HTR-8/SVneo (cell line): ENCODE data around the gene CST4.
"Not testable (repeated sequence)": the region's sequence is repeated elsewhere in the genome, so short reads cannot be mapped to it uniquely, and the experiment has no call there.

Experiments used
- DNase-seq: peaks from one replicate; pipeline ENCODE4 v3.0.0; 2011; ENCODE audit warnings: low spot score, mixed read lengths; ENCODE audit not compliant: insufficient read length
- FAIRE-seq: peaks from 2 replicates; lab custom pipeline; 2011; peaks lifted over from hg19 to GRCh38; lab: Jason Lieb, UNC

Gene CST4

DNA sequence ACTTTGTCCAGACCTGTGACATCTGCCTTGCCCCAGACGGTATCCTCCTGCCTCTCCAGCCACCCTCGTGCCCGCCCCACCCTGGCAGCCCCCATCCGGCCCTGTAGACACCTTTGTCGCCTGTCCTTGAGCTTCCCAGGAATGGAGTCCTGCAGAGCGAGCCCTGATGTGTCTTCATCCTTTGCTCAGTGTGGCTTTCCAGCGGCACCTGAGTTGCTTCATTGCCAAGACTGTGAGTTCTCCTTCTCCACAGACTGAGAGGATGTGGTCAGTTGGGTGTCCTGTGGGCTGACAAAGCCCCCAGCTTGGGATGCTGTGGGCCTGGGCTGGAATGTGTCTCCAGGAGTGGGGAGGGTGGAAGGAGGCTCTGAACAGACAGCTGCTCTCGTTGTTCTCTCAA lies 1.7 kb upstream of the CST4 start:
- FAIRE-seq (no peak), DNase-seq (no peak)

DNA sequence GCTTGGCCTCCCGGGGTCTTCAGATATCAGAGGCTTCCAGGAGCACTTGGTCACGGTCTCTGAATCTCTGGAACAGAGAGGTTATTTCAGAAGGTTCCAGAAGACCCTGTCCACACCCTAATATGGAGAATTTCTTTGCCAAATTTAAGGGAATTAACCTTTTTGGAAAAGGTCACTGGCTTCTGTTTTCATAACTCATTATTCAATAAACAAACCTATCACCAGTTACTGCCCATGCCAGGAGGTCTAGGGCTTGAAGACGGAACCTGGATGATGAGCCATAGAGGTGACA lies 507 bp upstream of the CST4 start:
- FAIRE-seq = no peak
- no peak for DNase-seq

DNA sequence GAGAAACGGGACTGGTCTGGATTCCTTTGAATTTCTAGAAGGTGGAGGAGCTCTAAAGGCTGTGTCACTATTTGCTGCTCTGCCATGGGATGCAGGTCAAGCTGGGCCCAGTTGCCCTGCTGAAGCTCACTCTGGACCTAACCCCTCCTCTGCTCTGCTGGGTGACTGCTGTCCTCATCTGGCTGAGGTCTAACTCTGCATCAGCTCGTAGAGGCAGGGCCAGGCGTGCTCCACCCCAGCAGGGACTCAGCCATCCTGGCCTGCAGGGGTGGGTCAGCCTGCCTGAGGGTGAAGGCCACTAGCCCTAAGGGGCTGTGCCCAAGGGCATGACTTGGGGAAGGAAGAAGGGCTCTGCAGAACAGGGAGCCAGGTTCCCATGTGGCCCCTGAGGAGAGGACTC lies 852 bp downstream of the CST4 start:
- no peak for DNase-seq
- FAIRE-seq = no peak

DNA sequence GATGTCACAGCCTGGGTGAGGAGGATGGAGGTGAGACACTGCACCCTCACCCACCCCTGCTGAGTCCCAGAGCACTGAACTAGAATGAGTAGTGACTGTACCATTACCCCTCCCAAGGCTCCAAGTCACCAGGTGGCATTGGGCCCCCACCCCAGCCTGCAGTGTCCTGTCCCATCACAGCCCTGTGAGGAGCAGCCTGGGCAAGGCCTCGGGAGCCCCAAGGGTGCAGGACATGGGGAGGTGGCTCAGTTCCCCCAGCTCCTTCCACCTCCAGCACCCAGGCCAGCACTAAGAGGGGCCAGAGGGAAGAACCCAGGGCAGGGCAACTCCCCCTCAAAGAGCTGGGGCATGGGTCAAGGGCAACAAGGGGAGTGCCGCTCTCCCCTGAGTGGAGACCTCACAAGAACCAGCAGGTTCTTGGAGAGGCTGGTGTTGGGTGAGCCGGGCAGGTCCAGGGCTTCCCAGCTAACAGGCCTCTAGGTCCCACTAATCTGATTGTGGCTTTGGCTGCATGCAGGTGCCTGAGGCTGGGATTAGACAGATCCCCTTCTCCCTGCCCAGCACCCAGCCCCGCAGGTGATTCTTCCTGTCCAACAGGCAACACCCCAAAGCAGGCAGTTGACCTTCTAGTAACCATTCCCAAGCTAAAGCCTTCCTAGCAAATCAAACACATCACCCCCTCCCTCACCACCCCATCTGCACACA lies 2.6 kb downstream of the CST4 start:
- no peak for DNase-seq
- FAIRE-seq = no peak

DNA sequence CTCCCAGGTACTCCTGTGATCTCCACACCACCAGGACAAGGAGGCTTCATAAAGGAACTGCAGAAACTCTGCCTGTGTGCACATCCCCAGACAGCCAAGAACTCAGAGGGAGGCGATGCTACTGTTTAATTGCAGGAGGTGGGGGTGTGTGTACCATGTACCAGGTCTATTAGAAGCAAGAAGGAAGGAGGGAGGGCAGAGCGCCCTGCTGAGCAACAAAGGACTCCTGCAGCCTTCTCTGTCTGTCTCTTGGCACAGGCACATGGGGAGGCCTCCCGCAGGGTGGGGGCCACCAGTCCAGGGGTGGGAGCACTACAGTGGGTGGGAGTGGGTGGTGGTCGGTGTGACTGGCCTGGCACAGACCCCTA lies 3.3 kb downstream of the CST4 start:
- not testable (repeated sequence) for DNase-seq, FAIRE-seq

DNA sequence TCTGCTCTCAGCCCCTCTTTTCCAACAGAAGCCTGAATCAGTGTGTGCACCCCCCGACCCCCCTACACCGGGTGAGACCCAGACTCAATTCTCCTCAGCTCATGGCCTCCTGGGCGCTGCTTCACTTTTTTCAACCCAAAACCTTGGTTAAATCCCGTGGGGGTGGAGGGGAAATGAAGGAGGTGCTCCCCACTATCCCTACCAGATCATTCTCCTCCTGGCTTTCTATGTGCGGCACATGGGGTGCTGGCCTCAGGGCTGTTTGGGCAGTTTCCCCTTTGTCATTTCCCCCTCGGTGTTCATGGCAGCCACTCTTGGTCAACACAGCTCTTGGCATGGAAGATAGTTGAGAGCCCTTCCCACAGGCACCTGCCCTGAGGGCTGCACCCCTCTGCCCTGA lies 4.6 kb downstream of the CST4 start:
- no peak for DNase-seq
- FAIRE-seq = no peak

DNA sequence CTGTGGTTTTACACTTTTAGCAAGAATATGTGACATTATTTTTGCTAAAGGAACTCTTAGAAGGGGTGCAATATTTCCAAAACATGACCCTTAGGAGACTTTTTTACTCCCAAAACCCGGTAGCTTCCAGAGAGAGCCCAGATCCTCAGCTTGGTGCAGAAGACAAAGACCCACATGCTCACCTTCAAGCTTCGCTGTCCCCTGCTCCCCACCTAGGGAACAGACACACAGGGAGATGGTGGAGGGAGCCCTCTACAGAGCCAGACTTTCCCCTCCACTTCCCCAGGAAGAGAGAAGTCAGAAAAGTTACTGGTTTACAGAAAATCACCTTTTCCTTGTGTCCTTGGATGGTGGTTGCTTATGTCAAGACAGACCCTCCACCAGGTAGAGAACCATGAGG lies 5.0 kb downstream of the CST4 start:
- no peak for DNase-seq
- FAIRE-seq = no peak

DNA sequence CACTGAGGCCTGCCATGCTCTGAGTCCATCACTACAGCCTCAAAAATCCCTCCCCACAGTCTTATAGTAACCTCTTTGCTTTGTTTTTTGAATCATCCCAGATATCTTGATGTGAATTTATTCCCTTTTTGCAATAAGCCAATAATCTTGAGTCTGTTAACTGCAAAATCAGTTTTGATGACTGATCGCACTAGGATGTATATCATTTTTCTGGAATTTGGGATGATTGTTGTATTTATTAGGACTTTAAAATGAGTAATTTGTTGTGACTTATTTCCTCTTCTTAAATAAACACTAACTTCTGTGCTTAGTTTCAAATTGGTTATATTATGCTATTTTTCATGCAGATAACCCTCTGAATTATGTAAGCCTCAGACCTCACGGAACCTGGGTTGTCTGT lies 5.6 kb downstream of the CST4 start:
- FAIRE-seq (no peak), DNase-seq (no peak)

DNA sequence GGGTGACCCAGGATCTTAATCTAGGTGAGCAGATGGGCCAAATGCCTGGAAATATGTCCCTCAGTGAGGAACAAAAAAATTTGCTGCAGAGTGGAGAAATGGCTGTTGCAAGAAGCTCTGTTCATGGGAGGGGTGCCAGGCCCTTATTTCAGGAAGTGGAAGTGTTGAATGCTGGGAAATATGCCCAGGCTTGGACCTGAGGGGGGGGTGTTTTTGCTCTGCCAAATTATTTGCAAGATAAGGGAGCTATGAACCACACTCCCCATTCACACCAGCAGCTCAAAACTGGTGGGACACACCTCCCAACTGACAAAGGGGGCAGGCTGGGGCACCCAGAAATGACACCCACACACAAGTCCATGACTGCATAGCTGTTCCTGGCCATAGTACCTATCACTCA lies 8.7 kb downstream of the CST4 start:
- FAIRE-seq (no peak), DNase-seq (no peak)

DNA sequence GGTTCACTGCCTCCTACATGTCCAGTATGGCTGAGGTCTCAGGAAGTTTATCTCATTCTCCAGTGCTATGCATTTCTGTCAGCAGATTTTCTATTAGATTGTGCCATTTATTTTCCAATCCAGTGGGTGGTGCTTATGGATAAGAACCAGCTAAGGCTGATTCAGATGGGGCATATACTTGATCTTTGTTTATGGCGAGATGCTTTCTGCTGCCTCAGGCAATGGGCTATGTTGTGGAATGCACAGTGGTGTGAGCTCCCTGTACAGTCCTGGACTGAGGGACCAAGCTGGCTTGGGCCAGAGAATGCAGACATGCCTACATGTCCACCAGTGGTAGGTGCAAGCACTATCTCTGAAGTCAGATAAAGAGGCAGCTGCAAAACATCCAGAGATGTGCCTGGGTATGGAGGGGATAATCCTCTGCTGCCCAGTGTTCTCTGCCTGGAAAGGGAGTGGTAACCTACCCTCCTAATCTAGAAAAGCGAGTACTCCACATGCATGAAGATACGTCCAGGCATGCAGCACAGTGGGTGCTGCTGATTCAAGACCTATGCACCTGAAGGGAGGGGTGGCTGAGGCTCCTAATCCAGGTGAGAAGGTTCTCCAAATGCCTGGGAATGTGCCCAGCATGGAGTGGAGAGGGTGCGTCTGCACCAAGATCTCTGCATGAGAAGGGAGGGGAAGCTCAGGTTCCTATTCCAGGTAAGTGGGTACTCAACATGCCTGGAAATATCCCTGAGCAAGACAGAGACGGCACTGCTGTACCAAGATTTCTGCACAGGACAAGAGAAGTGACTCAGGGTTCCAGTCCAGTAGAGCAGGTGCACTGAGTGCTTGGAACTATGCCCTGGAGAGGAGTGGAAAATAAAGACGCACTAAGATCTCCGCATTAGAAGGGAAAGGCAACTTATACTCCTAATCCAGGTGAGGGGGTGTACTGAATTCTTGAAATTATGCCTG lies 9.4 kb downstream of the CST4 start:
- FAIRE-seq = no peak
- DNase-seq = no peak

DNA sequence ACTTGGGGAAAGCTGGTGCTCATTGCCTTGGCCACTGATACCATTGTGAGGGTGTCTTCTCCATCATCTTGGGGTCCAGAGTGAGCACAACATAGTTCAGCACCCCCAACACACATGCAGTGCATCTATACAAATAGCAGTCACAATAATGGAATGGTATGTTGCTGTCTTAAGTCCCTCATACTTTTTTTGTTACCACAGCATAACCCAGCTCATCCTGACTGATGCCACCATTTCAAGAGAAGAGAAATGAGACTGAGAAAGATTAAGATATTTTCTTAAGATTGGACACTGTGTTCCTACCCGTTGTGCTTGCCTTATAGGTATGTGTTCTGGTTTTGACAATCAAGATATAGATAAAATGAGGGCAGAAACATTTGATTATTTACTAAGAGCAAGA lies 15.6 kb downstream of the CST4 start:
- no peak for DNase-seq
- FAIRE-seq = no peak

DNA sequence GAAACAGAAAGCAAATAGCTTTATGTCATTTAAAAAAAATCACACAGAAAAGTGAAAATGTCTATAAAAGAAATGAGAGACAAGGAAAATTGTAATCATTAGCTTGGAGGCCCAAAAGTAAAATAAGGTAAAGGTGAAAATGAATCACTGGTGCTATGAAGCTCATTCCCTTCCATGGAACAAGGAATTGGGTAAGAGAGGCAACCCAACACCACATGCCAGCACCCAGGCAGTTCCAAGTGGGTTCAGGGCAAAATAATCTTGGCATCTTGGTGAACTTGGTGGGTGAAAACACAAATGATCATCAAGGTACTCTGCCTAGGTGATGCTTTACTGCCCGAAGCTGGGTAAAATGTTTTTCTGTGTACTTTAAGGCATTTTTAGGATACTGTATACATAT lies 16.7 kb downstream of the CST4 start:
- DNase-seq = no peak
- FAIRE-seq = no peak

DNA sequence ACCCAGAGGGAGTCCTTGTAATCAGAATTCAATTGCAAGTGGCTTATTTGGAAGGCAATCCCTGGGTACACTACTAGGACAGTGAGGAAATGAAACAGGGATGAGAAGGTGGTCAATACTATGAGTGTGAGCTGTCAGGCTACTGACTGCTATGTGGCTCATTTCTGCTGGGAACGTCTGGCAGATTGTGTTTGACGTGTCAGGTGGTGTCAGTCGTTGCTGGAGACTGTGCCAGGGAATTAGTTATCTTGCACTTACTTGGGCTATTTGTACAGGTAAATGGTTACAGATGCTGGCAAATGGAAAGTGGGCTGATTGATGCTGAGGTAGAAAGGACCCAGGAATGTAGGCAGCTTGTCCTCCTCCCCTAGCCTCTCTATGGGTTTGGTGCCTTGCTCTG lies 17.4 kb downstream of the CST4 start:
- no peak for FAIRE-seq

DNA sequence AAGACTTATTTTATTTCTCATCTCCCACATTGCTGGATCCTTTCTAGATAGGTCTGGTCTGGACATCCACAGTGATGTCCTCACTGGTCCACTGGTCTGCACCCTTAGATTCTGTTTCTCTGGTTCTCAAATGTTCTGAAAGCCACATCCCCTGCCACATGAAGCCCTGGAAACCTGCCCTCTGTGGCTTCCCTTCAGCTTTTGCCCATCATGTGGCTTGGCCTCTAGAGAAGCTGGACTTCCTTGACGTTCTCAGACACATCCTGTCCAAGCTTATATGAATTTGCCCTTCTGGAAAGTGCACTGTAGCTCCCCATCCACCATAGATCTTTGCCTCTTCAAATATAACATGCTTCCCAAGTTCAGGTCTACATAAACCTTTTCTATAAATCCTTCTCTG lies 18.5 kb downstream of the CST4 start:
- FAIRE-seq (no peak), DNase-seq (no peak)

More for the DNA sequence above, 17.4 kb downstream of the CST4 start:
- no peak for DNase-seq

DNA sequence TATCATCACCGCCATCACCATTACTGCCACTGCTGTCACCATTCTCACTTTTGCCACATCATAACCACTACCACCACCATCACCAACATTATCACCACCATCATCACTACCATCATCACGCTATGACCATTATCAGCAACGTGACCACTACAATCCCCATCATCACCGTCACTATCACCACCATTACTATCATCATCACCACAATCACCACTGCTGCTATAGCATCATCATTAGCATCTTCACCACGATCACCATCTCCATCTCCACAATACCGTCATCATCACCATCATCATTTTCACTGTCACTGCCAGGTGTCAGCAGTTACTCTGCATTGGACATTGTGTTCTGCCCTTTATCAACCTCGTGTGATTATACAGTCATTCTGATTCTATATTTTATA lies 19.0 kb downstream of the CST4 start:
- FAIRE-seq (no peak), DNase-seq (no peak)

DNA sequence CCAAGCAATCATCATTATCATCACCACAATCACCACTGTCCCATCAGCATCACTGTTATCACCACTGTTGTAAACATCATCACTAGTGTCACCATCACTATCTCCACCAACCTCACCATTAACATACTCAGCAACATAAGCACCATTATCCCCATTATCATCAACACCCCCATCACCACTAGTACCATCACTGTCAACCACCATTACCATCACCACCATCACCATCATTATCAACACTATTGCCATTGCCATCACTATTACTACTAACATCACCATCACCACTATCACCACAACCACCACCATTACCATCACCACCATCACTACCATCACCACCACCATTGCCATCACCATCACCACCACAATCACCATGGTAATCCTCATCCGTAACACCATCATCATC lies 19.5 kb downstream of the CST4 start:
- DNase-seq = no peak
- FAIRE-seq = no peak

DNA sequence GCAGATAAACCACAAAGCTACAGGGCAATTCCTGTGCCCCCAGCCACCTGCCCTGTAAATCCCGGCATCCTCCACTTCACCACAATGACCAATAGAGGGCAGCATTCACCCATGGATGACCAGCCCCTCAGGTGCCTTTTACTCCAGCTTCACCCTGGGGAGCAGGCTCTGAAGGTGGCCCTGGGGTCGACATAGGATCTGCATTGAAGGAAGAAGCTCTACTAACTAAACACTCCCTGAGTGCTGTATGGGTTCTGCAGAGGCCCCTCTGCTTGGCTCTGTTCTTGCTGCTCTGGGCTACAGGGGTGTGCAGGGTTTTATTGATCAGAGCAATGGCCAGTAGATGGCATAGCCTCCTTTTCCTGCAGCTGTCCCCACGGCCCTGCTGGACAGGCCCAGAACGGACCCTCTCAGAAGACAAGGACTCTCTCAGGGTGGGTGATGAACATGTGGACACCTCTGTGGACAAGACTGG lies 20.3 kb downstream of the CST4 start:
- DNase-seq (peak; percentile 59), FAIRE-seq (no peak)

DNA sequence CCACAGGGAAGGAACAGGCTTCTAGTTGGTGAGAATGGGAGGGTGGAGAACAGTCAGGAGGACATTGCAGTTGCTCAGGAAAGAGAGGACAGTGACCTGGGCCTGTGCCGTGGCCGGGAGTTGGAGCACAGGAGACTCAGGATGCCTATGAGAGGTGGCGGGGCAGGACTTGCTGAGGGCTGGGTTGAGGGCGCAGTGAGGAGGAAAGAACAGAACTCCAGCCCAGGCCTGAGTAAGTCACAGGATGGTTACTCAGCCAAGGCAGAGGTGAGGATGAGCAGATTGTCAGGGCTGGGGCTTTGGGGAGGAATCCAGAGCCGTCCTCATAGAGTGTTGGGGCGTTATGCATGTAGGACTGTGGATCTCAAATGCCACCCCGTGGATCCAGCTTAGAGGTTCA lies 21.2 kb downstream of the CST4 start:
- FAIRE-seq (no peak), DNase-seq (no peak)

DNA sequence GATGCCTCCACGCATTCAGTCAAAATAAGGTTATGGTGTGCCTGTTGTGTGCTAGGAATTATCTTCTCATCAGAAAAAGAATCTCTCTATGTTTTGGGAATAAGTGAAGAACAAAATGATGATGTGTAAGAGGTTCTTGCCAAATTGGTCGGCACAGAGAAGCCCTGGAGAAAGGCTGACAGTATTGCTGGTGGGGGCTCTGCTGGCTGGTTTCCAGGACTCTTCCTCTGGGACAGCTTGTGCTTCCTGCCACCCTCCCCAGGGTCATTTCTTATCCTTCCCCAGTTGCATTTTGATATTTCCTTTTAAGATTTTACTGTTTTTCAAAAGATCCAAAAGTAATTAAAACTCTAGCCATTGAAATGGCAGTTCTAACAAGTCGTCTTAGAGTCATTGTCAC lies 22.1 kb downstream of the CST4 start:
- FAIRE-seq = no peak
- DNase-seq = no peak

DNA sequence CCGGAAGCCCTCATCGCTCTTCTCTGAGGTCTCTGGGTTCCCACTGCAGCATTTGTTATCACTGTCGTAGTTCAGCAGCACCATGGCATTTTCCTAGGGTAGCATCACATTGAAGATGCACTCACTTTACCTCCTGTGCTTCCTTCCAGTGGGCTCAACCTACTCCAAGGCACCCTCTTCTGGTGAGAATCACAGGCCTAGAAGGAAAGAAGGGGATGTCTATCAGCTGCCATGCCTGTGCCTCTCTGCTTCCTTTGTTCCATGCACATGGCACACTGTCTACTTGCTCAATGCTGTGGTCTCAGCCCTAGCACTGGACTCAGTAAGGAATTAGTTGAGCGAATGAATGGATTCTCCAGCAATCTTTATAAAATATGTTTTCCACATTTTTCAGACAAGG lies 22.6 kb downstream of the CST4 start:
- FAIRE-seq (no peak), DNase-seq (no peak)

DNA sequence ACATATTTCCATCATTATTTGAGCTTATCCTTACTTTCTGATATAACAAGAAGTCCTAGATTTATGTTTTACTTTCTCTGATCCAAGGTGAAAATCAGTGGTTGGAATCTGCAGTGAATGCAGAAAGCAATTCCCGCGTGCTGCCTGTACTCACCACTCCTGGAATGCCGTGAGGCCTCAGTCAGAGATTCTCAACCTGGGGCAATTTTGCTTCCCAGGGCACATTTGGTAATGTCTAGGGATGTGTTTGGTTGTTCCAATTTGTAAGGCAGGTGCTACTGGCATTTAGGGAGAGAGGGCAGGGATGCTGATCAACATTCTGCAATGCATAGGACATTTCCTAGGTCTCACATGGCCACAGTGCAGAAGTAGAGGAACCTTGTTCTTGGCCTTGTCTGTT lies 23.9 kb downstream of the CST4 start:
- FAIRE-seq (no peak), DNase-seq (no peak)

DNA sequence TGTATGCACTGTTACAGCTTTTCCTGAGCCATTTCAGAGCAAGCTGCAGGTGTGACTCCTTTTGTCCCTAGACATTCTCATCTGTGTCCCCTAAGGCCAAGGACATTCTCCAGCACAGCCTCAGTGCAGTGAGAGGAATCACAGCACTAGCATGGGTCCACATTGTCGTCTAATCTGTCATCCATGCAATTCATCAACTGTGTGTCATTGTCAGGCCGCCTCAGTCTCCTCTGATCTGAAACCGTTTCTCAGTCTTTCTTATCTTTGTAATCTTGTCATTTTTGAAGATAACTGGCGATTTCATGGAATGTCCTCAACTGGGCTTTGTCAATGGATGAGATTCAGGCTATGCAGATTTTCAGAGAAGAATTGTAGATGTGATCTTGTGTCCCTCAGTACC lies 24.8 kb downstream of the CST4 start:
- FAIRE-seq, DNase-seq: not testable (repeated sequence)
